HG03558 (cell line): ENCODE results near the gene MAPT.
A peak's percentile ranks its signal among the peaks of the same experiment; 100 is the strongest.

Source experiments
- ATAC-seq: cut with Tn5 transposase; IDR thresholded peaks from one replicate; pipeline ENCODE4 v1.9.1; 2021; ENCODE audit warnings: moderate number of reproducible peaks; ENCODE audit not compliant: unreplicated experiment; ENCODE audit errors: extremely low read depth

The MAPT gene

GRCh38 chr17:45894022-45894784, at the start of gene MAPT:
Gene MAPT, plus strand, starts transcription at chr17:45894554. Its CDS starts 67,784 bp downstream, at chr17:45962338.
- ATAC-seq, result peak; percentile 68

- ATAC-seq, result no peak
Measured at GRCh38 chr17:45844695-45845375, 49.5 kb upstream of the MAPT start, which contains the start of gene SPPL2C. Gene SPPL2C, plus strand, starts transcription at chr17:45844881. Its CDS starts 26 bp downstream, at chr17:45844907.

GRCh38 chr17:45845376-45846185, 48.8 kb upstream of the MAPT start:
- no peak for ATAC-seq

- no peak for ATAC-seq
Measured at GRCh38 chr17:45846223-45846622, 48.1 kb upstream of the MAPT start.

GRCh38 chr17:45846646-45847045, 47.7 kb upstream of the MAPT start:
- ATAC-seq, result no peak

GRCh38 chr17:45847101-45847500, 47.3 kb upstream of the MAPT start:
- ATAC-seq, result no peak

- ATAC-seq, result no peak
Measured at GRCh38 chr17:45847747-45848146, 46.6 kb upstream of the MAPT start.

GRCh38 chr17:45848405-45848804, 45.9 kb upstream of the MAPT start:
- ATAC-seq, result no peak

- ATAC-seq, result no peak
Measured at GRCh38 chr17:45848868-45849535, 45.4 kb upstream of the MAPT start.

GRCh38 chr17:45849536-45849990, 44.8 kb upstream of the MAPT start:
- ATAC-seq, result no peak

GRCh38 chr17:45850011-45850410, 44.3 kb upstream of the MAPT start:
- ATAC-seq, result no peak

- ATAC-seq, result no peak
Measured at GRCh38 chr17:45850468-45850867, 43.9 kb upstream of the MAPT start.

GRCh38 chr17:45851022-45851421, 43.3 kb upstream of the MAPT start:
- no peak for ATAC-seq

- no peak for ATAC-seq
Measured at GRCh38 chr17:45851464-45851863, 42.9 kb upstream of the MAPT start.

GRCh38 chr17:45851873-45852272, 42.5 kb upstream of the MAPT start:
- no peak for ATAC-seq

- ATAC-seq, result no peak
Measured at GRCh38 chr17:45852535-45853297, 41.6 kb upstream of the MAPT start.

- ATAC-seq, result no peak
Measured at GRCh38 chr17:45854209-45854608, 40.1 kb upstream of the MAPT start.

- no peak for ATAC-seq
Measured at GRCh38 chr17:45855691-45856336, 38.5 kb upstream of the MAPT start.
